CD4-positive, alpha-beta T cell treated with Interleukin-15 for 4 hours (primary cell): ENCODE data around the gene MAN1B1.
A peak's percentile ranks its signal among the peaks of the same experiment; 100 is the strongest.
"Not testable (repeated sequence)": the region's sequence is repeated elsewhere in the genome, so short reads cannot be mapped to it uniquely, and the experiment has no call there.

Experiments
- DNase-seq: peaks from one replicate; pipeline ENCODE4 v3.0.0-alpha.2; 2020; ENCODE audit warnings: low spot score

The MAN1B1 gene

GRCh38 chr9:137110911-137111787 lies 24.4 kb downstream of the MAN1B1 start:
- no peak for DNase-seq

DNA sequence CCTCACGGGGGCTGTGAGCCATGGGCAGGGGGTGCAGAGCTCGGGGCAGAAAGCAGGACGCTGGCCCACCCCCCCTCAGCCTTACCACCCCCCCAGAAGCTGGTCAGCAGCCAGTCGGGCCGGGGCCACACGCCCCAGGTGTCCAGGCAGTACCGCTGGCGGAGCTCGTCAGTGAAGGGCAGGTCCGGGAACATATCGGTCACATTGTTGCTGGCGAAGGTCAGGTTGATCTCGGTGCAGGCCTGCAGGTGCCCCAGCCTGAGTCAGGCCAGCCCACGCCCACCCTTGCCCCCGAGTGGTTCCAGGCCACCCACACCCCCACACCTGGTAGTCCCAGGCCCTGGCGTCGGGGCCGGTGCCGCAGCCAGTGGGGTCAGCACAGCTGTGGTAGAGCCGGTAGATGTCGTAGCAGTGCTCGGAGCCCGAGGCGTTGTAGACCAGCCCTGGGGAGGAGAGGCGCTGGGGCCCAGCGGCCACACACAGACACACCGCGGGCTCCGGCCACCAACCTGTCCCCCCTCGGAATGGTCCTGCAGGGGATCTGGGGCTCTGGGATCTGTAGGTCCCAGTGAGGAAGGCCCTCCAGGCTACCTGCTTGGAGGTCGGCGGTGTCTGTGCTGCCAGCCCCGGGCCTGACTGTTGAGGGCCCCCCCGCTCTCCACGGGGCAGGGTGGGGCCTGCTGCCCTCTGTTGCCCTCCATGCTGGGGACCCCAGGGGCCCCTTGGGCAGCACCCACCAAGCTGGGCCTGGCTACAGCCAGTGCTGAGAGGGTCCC lies 25.2 kb downstream of the MAN1B1 start:
- no peak for DNase-seq

GRCh38 chr9:137112564-137113384 lies 26.0 kb downstream of the MAN1B1 start:
- no peak for DNase-seq

- peak; percentile 24 for DNase-seq
Measured at GRCh38 chr9:137113385-137114159, 26.8 kb downstream of the MAN1B1 start.

DNA sequence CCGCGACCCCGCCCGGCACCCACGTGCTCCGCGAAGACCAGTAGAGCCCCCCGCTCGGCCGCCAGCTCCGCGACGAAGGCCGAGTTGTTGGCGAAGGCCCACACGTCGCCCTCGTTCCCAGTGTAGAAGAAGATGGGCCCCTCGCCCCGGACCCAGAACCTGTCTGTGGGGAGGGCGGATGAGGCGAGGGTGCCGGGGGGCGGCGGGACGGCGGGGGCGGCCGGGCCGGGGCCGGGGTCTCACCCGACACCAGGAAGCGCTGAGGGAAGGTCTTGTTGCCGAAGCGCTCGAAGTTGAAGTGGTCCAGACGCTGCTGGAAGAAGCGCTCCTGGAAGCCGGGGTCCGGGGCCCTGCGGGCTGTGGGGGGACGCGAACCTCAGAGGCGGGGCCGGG lies 27.4 kb downstream of the MAN1B1 start:
- DNase-seq, result no peak

GRCh38 chr9:137114613-137115393 lies 28.0 kb downstream of the MAN1B1 start, which contains the start of gene DPP7:
DPP7 (minus strand) TSS chr9:137114733; CDS start chr9:137114713, 20 bp downstream.
- DNase-seq, result peak; percentile 75

- DNase-seq, result no peak
Measured at GRCh38 chr9:137115394-137116026, 28.7 kb downstream of the MAN1B1 start.

- no peak for DNase-seq
Measured at GRCh38 chr9:137116027-137116507, 29.3 kb downstream of the MAN1B1 start.

GRCh38 chr9:137116728-137117127 lies 29.9 kb downstream of the MAN1B1 start:
- DNase-seq, result no peak

GRCh38 chr9:137117269-137117731 lies 30.5 kb downstream of the MAN1B1 start:
- DNase-seq, result no peak

- not testable (repeated sequence) for DNase-seq
Measured at GRCh38 chr9:137118092-137118603, 31.4 kb downstream of the MAN1B1 start.

- DNase-seq, result not testable (repeated sequence)
Measured at GRCh38 chr9:137121927-137122795, 35.4 kb downstream of the MAN1B1 start.

DNA sequence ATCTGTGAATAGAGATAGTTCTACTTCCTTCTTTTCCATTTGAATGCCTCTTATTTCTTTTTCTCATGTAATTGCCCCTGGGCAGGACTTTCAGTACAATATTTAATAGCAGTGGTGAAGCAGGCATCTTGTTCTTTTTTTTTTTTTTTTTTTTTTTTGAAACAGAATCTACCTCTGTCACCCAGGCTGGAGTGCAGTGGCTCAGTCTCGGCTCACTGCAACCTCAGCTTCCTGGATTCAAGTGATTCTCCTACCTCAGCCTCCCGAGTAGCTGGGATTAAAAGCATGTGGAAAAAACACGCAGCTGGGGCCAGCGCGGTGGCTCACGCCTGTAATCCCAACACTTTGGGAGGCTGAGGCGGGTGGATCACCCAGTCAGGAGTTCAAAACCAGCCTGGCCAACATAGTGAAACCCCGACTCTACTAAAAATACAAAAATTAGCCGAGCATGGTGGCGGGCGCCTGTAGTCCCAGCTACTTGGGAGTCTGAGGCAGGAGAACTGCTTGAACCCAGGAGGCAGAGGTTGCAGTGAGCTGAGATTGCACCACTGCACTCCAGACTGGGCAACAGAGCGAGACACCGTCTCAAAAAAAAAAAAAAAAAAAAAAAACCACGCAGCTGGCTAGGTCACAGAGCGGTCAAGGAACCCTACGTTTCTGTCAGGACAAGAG lies 36.1 kb downstream of the MAN1B1 start:
- not testable (repeated sequence) for DNase-seq

DNA sequence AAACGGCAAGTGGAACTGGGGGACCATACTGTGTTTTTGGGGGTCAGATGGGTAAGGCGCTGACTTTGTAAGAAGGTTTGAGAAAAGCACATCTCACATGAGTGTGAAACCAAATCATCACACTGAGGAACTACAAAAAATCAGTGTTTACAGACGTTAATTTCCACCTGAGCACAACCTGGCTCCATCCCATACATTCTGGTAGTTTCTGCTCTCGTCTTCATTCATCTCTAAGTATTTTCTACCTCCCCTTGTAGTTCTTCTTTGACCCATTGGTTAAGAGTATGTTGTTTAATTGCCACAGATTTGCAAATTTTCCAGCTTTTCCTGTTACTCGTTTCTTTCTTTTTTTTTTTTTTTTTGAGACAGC lies 36.7 kb downstream of the MAN1B1 start:
- DNase-seq, result no peak

GRCh38 chr9:137123952-137124462 lies 37.2 kb downstream of the MAN1B1 start:
- not testable (repeated sequence) for DNase-seq

GRCh38 chr9:137126786-137127185 lies 40.0 kb downstream of the MAN1B1 start:
- no peak for DNase-seq

- DNase-seq, result peak; percentile 33
Measured at GRCh38 chr9:137127301-137128157, 40.7 kb downstream of the MAN1B1 start.
